Right ventricle myocardium inferior (tissue), 1 donor: Measurements from ENCODE around the gene FOXO3. TPM values are rescaled to one million over a fixed set of nuclear protein-coding genes. Genes with fewer than 3 reads are reported as not detected.

Experiments used
- ATAC-seq: fragments of 200-7000 bp; cut with Tn5 transposase; one replicate; pipeline ENCODE4 v1.9.1; 2020; ENCODE audit warnings: mild to moderate bottlenecking, moderate library complexity
- DNase-seq: peaks from one replicate; pipeline ENCODE4 v3.0.0; 2021; ENCODE audit errors: missing footprints
- intact Hi-C: fragments of 100-400 bp; cut with DNase I; formaldehyde crosslinking; loops from one replicate; pipeline ENCODE4 v1.11.0; 2022
- total RNA-seq: library from RNA; stranded (reverse); fragmentation: NEBNext Ultra II Directional; extraction: Animal tissue kit (Norgen Biotek cat#: 25700); gene quantifications from one replicate; pipeline ENCODE4 v1.2.1, GENCODE V29; 2021
- donor health status: DM: no; HTN: yes; CAD: no; lungs with severe emphysema.

Gene FOXO3
- total RNA-seq, 1 donor from 2014 or later, result 32.3 TPM

DNA sequence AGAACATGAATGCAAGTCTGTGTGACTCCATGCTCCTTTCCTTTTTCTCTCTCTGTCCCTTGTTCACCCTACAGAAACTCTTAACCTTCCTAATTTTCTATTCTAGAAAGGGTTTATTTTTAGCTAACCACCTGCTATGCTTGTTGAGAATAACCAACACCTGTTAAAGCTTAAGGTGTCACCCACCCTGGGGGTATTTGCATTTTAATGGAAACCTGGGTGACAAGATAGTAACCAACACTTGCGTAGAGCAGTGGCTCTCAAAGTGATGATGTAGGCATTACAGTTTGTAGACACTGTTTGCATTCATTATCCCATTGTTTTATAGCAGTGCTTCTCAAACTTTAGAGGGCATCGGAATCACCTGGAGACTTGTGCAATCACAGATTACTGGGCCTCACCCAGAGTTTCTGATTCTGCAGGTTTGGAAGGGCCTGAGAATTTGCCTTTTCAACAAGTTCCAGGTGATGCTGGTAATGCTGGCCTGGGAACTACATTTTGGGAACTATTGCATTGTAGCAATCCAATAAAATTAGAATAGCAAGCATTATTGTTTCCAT, 173.1 kb downstream of the FOXO3 start:
- intact Hi-C loops, result no loop called here
- DNase-seq, result no peak
- ATAC-seq, result no peak
